Pulmonary artery endothelial cell (primary cell): ENCODE measurements around the gene HK1. TPM values are rescaled to one million over a fixed set of nuclear protein-coding genes. Genes with fewer than 3 reads are reported as not detected.
A peak's percentile ranks its signal among the peaks of the same experiment; 100 is the strongest.

Source experiments
- DNase-seq: peaks from one replicate; pipeline ENCODE4 v3.0.0-alpha.2; 2011; ENCODE audit warnings: low read depth, low spot score
- total RNA-seq: library from RNA; depleted of rRNA; stranded (reverse); fragments of >200 nt; gene quantifications from 2 replicates; pipeline ENCODE4 v1.2.3, GENCODE V29; 2014

The HK1 gene
- total RNA-seq, 1 donor from 2014 or later, result 157 TPM

- no peak for DNase-seq
Measured at GRCh38 chr10:69403066-69403465, 124.8 kb downstream of the HK1 start.

GRCh38 chr10:69403519-69403918 lies 125.2 kb downstream of the HK1 start:
- DNase-seq, result peak; percentile 52

GRCh38 chr10:69404786-69405185 lies 126.5 kb downstream of the HK1 start:
- no peak for DNase-seq

DNA sequence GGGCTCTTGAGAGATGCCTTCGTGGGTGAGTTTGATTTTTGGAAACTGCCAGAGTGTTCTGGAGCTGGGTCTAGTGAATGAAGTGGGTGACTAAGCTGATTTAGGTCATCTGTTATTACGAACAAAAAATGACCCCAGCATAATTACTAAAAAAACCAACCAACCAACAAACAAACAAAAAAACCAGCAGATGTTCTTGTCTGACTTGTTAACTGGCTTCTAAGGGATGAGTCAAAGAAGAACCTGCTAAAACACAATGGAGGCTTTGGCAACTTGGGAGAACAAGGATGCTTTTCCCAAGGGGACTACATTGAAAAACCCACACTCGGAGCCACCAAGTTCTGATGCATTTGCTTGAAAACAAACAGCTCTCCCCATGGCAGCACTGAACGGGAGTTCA lies 126.9 kb downstream of the HK1 start:
- no peak for DNase-seq

DNA sequence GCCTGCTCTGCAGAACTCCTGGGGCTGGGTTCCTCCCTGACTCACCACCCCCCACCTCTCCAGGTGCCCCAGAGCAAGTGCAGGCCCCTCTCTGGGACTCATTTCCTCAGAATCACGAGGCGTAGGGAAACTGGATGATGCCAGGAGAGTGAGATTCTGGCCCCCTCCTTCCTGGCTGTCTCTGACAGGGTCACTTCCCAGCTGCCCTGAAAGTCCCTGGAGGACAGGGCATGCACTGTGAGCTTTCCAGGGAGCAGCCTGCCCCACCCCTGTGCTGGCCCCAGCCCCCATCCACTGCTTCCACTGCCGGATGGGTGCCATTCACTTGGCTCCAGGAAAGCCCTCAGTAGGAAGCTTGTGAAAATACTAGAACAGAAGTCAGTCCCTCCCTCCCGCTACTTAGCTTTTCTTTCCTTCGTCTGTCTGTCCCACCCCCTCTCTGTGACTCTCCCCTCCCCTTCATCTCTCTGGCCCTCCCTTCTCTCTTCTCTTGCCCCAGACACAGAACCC lies 128.1 kb downstream of the HK1 start:
- no peak for DNase-seq

DNA sequence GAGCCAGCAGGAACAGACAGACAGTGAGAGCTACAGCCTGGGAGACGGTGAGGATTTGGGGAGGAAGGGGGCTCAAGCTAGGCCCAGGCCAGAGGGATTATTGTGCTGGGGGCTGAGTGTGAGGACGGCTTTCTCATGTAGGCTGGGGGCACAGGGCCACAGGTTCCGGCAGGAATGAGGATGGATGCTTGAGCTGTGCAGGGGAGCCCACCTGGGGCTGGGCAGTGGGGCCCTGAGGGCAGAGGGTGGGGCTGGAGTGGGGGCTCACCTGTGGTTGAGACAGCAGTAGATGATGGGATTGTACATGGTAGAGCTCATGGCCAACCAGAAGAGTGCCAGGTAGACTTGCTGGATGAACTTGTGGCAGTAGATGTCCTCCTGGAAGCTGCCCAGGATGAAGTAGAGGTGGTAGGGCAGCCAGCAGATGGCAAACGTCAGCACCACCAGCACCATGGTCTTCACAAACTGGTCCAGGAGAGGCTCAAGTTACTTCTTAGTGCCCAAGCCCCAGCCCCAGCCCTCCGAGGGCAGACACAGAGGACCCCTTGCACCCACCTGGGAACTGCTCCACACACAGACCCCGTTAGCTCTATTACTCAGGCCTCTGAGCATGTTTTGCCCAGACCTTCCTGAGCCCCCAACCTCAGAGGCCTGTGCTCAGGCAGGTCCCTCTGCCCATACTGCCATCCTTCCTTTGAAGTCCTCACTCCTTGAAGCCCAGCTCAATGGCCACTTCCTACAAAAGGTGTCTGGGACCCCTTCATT lies 128.7 kb downstream of the HK1 start:
- no peak for DNase-seq

DNA sequence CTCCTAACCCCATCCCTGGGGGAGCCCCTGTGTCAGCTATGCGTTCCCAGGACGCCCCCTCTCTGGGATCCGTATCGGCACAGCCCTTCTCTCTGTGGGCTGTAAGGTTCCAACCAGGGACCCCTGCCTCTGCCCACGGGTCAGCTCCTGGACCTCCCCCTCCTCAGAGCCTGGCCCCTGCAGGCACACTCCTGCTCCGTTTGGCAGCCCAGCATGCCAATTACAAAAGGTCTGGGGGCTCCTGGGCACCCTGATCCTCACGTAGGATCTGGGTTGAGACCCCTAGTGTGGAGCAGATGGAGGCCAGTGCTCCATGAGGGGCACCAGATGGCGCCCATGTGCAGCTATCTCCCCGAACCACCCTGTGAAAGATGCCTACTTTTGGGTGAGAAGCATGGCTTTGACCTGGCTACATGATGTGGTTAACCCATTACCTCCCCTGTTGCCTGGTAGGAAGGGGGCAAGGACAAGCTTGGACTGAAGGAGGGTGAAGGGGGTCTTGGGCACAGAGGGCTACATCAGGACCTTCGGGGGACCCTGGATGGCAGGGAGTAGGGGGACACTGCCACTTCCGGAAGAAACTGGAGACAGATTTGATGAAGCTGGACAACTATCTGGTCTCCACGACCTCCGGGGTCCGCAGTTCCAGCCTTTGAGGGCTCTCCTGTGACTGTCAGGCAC lies 129.5 kb downstream of the HK1 start:
- no peak for DNase-seq

GRCh38 chr10:69408318-69409175 lies 130.3 kb downstream of the HK1 start:
- peak; percentile 64 for DNase-seq

GRCh38 chr10:69409176-69409495 lies 130.8 kb downstream of the HK1 start:
- DNase-seq, result no peak

GRCh38 chr10:69409968-69410367 lies 131.7 kb downstream of the HK1 start:
- no peak for DNase-seq

- no peak for DNase-seq
Measured at GRCh38 chr10:69410487-69410886, 132.2 kb downstream of the HK1 start.

- no peak for DNase-seq
Measured at GRCh38 chr10:69411476-69411875, 133.2 kb downstream of the HK1 start.

GRCh38 chr10:69412232-69412790 lies 134.0 kb downstream of the HK1 start:
- no peak for DNase-seq

DNA sequence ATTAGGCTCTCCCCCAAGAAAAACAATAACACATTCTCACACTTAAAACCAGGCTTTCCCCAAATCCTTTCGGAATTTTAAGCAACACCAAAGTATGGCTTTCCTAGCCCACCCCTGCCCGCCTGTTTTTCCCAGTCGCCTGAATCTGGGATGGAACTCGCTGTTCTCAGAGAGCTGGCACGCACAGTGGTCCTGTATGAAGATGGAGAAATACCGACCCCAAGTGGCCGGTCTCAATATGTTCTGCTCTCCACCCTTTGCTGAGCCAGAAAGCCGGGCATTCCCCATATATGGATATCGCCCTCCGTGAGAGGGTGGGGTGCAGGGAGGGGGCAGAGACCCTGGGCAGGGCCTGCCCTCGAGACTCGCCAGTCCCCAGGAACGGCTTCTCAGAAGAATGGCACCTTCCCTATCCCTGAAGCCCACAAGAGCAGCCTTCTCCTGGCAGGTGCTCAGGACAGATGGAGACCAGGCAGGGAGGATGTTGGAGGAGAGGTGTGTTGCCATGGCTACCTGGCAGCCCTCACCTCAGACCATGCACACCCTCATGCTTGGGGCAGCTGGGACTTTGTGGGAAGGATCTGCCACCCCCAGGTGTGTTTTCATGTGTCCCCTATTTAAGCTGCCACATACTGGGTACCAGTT lies 135.0 kb downstream of the HK1 start:
- no peak for DNase-seq

GRCh38 chr10:69414036-69415018 lies 136.0 kb downstream of the HK1 start:
- no peak for DNase-seq

GRCh38 chr10:69415049-69415448 lies 136.8 kb downstream of the HK1 start:
- no peak for DNase-seq

GRCh38 chr10:69415951-69416350 lies 137.7 kb downstream of the HK1 start:
- no peak for DNase-seq

- no peak for DNase-seq
Measured at GRCh38 chr10:69416695-69417094, 138.4 kb downstream of the HK1 start, which contains the start of gene TACR2. TSS of gene TACR2 (minus strand) at chr10:69416918. CDS start at chr10:69416323, 595 bp downstream.

GRCh38 chr10:69417542-69417941 lies 139.2 kb downstream of the HK1 start:
- no peak for DNase-seq
